ENCODE results near the gene CYBB.

- no peak for TF ChIP-seq CTCF (IDR thresholded peaks at IDR 0.05)
- TF ChIP-seq POLR2A (IDR thresholded peaks at IDR 0.05), result no peak
These were observed 50.5 kb downstream of the CYBB start for GRCh38 chrX:37830371-37830770.

Data from esophagus squamous epithelium (tissue), 4 donors.